Measurements from ENCODE around the gene GPR180.

Gene GPR180

DNA sequence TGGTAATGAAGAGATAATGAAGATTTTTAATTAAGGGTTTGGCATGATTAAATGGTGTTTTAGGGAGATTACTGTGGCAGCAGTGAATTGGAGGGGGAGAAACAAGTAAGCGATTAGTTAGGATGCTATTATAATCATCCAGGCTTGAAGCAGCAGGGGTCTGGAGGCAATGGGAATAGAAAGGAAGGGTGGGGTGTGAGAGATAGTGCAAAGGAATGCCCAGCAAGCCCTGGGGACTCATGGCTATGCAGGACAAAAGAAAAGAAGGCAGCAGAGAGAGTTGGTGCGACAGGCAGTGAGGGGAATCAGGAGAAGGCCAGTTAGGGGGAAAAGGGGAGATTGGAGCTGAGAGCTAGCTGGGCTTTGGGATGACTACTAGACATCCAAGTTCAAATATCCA, 76.1 kb downstream of the GPR180 start:
- in situ Hi-C loops (cut with HindIII; ENCODE audit: low sequenced_read_pairs) = no loop called here
- no peak for DNase-seq (ENCODE audit: low read depth)
- no peak overlapping the region for H3K4me3 ChIP-seq (ENCODE audit: low read depth, low read length)
- TF ChIP-seq CTCF (IDR thresholded peaks at IDR 0.05; ENCODE audit: low read depth, low read length, missing control alignments) = no peak

- in situ Hi-C loops (cut with HindIII; ENCODE audit: low sequenced_read_pairs) = no loop called here
- H3K4me3 ChIP-seq (ENCODE audit: low read depth, low read length) = no peak overlapping the region
- no peak for DNase-seq (ENCODE audit: low read depth)
- no peak for TF ChIP-seq CTCF (IDR thresholded peaks at IDR 0.05; ENCODE audit: low read depth, low read length, missing control alignments)
These were observed 77.2 kb downstream of the GPR180 start for GRCh38 chr13:94678845-94679244.

GRCh38 chr13:94679614-94680013, 78.0 kb downstream of the GPR180 start:
- DNase-seq (ENCODE audit: low read depth) = no peak
- H3K4me3 ChIP-seq (ENCODE audit: low read depth, low read length) = no peak overlapping the region
- in situ Hi-C loops (cut with HindIII; ENCODE audit: low sequenced_read_pairs) = no loop called here
- no peak for TF ChIP-seq CTCF (IDR thresholded peaks at IDR 0.05; ENCODE audit: low read depth, low read length, missing control alignments)

DNA sequence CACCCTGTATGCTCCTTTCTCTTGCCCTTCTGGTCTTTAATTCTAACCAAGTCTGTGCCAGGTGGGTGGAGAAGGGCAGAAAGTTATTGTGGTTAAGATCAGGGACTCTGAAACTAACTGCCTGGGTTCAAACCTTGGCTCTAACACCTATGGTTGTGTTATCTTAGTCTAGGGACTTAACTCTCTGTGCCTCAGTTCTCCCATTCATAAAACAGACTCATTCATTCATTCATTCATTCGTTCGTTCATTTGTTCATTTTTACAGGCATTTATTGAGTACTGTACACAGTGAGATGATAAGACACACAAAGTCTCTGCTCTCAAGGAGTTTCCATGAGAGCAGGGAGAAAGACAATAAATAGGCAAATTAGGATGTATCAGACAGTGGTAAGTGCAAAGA, 80.6 kb downstream of the GPR180 start:
- H3K4me3 ChIP-seq (ENCODE audit: low read depth, low read length) = no peak overlapping the region
- DNase-seq (ENCODE audit: low read depth) = no peak
- in situ Hi-C loops (cut with HindIII; ENCODE audit: low sequenced_read_pairs) = no loop called here
- TF ChIP-seq CTCF (IDR thresholded peaks at IDR 0.05; ENCODE audit: low read depth, low read length, missing control alignments) = no peak

GRCh38 chr13:94683409-94683808, 81.8 kb downstream of the GPR180 start:
- no peak for TF ChIP-seq CTCF (IDR thresholded peaks at IDR 0.05; ENCODE audit: low read depth, low read length, missing control alignments)
- H3K4me3 ChIP-seq (ENCODE audit: low read depth, low read length) = no peak overlapping the region
- DNase-seq (ENCODE audit: low read depth) = no peak
- in situ Hi-C loops (cut with HindIII; ENCODE audit: low sequenced_read_pairs) = no loop called here

Measured in astrocyte of the cerebellum (primary cell).